ENCODE results near the gene DNAJC24. TPM values are rescaled to one million over a fixed set of nuclear protein-coding genes. Genes with fewer than 3 reads are reported as not detected.
"Not testable (repeated sequence)": the region's sequence is repeated elsewhere in the genome, so short reads cannot be mapped to it uniquely, and the experiment has no call there.

DNAJC24 gene
- total RNA-seq, result 10 to 100 TPM in 1 of 2 donors, 1 to 10 TPM in 1; 6.2 to 16.8 TPM
- polyA plus RNA-seq, result 1 to 10 TPM; 3.8 to 6.2 TPM

- Histone ChIP-seq H3K36me3 (ENCODE audit: control insufficient read depth in 4 of 4, insufficient read depth in 3 of 4, low read depth in 1 of 4, low read length in 3 of 4) (no peaks in the 10 kb centered on the region), H3K27me3 (ENCODE audit: control insufficient read depth in 4 of 4, insufficient read depth in 4 of 4, low read length in 3 of 4) (no peaks in the 10 kb centered on the region), H3K4me3 (ENCODE audit: low read depth in 1 of 3, low read length in 3 of 3) (peak within 1 kb of the TSS; percentile 86 to 99 (median 90)), H3K9ac (ENCODE audit: low read depth in 1 of 2, low read length in 2 of 2) (peak within 1 kb of the TSS; percentile 86 to 97), H3K4me1 (ENCODE audit: control insufficient read depth in 4 of 4, insufficient read depth in 4 of 4, low read length in 3 of 4) (peaks cover 4 to 16% (median 11%) of the 10 kb centered on the region in 4 donors), H3K27ac (ENCODE audit: low read depth in 1 of 2, low read length in 2 of 2) (peak within 1 kb of the TSS; percentile 72 to 79), H3K9me3 (ENCODE audit: control insufficient read depth in 4 of 4, low read length in 3 of 4) (no peaks in the 10 kb centered on the region)
- TF ChIP-seq EGR1 (IDR thresholded peaks at IDR 0.05; ENCODE audit: low read depth in 2 of 2), result peak; percentile 48 to 51
- TF ChIP-seq GABPA (IDR thresholded peaks at IDR 0.05 in 1 of 2, conservative IDR thresholded peaks at IDR 0.05 in 1 of 2), result peak; percentile 99 to 100
- peak in 1 of 2 donors; percentile 18 for TF ChIP-seq JUND (IDR thresholded peaks at IDR 0.05)
- no peak for TF ChIP-seq CTCF (IDR thresholded peaks at IDR 0.05; ENCODE audit: low read depth, low read length, missing input control)
- TF ChIP-seq SP1 (IDR thresholded peaks at IDR 0.05), result peak; percentile 38
- peak; percentile 34 for TF ChIP-seq REST (IDR thresholded peaks at IDR 0.05)
- TF ChIP-seq HNF4G (IDR thresholded peaks at IDR 0.05), result no peak
- TF ChIP-seq ZBTB33 (IDR thresholded peaks at IDR 0.05), result no peak
- TF ChIP-seq MAX (IDR thresholded peaks at IDR 0.05), result peak; percentile 55
- no peak for TF ChIP-seq ATF3 (IDR thresholded peaks at IDR 0.05)
- TF ChIP-seq FOXA2 (IDR thresholded peaks at IDR 0.05), result no peak
- peak; percentile 84 for TF ChIP-seq YY1 (IDR thresholded peaks at IDR 0.05)
- TF ChIP-seq TAF1 (conservative IDR thresholded peaks at IDR 0.05), result peak; percentile 9
- DNase-seq (ENCODE audit: low spot score), result peak; percentile 96
- under 1% methylated on average over 53 of the region's 53 CpGs for WGBS
Measured at GRCh38 chr11:31369348-31370329, at the start of gene DNAJC24, which contains the start of gene DCDC1. Gene DNAJC24, plus strand, starts transcription at chr11:31369860. Its CDS starts 889 bp downstream, at chr11:31370749. Gene DCDC1, minus strand, starts transcription at chr11:31369739. Its CDS starts 41,459 bp downstream, at chr11:31328280.

- not testable (repeated sequence) for H3K4me3 ChIP-seq (ENCODE audit: low read depth in 1 of 3, low read length in 3 of 3); H3K9ac ChIP-seq (ENCODE audit: low read depth in 1 of 2, low read length in 2 of 2); H3K36me3 ChIP-seq (ENCODE audit: control insufficient read depth in 4 of 4, insufficient read depth in 3 of 4, low read depth in 1 of 4, low read length in 3 of 4); H3K9me3 ChIP-seq (ENCODE audit: control insufficient read depth in 4 of 4, low read length in 3 of 4); H3K27me3 ChIP-seq (ENCODE audit: control insufficient read depth in 4 of 4, insufficient read depth in 4 of 4, low read length in 3 of 4); DNase-seq (ENCODE audit: low spot score); H3K4me1 ChIP-seq (ENCODE audit: control insufficient read depth in 4 of 4, insufficient read depth in 4 of 4, low read length in 3 of 4); H3K27ac ChIP-seq (ENCODE audit: low read depth in 1 of 2, low read length in 2 of 2)
- 93% methylated on average over 15 of the region's 15 CpGs for WGBS
Measured at GRCh38 chr11:31321494-31321893, 48.2 kb upstream of the DNAJC24 start.
